A673 (cell line): ENCODE data around the gene NBAS.

Experiments used
- EZH2 ChIP-seq: fragments of 200-600 bp; sonication (generic); IDR thresholded peaks from 2 replicates; pipeline ENCODE4 v1.6.1; 2017; ENCODE audit warnings: borderline replicate concordance, low read depth, mild to moderate bottlenecking, mixed read lengths, antibody characterized with exemption, low read length; ENCODE audit not compliant: poor library complexity, severe bottlenecking
- TF ChIP-seq, protein P1 (sequence below): fragments of 300-800, 200-600 bp; sonication (generic); conservative IDR thresholded peaks from 2 replicates; pipeline ENCODE4 v1.5.1; 2017; ENCODE audit warnings: low read depth, mild to moderate bottlenecking, antibody characterized with exemption, low read length, moderate library complexity, mixed read lengths

DNA sequence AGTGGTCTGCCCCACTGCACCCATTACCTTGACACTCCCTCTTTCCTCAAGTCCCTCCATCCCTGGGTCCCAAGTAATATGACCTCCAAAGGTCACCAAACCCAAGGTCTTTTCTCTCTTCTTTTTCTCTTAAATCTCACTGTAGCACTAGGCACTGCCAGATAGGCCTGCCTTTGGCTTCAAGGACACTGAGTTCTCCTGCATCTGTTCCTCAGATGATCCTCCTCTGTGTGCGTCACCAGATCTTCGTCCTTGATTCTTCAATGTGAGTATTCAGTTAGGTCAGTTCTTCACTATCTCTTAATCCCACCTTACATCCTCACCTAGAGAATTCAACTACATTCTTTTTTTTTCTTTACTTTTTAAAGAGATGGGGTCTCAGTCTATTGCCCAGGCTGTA, 249.2 kb downstream of the NBAS start:
- TF ChIP-seq, protein P1, sequence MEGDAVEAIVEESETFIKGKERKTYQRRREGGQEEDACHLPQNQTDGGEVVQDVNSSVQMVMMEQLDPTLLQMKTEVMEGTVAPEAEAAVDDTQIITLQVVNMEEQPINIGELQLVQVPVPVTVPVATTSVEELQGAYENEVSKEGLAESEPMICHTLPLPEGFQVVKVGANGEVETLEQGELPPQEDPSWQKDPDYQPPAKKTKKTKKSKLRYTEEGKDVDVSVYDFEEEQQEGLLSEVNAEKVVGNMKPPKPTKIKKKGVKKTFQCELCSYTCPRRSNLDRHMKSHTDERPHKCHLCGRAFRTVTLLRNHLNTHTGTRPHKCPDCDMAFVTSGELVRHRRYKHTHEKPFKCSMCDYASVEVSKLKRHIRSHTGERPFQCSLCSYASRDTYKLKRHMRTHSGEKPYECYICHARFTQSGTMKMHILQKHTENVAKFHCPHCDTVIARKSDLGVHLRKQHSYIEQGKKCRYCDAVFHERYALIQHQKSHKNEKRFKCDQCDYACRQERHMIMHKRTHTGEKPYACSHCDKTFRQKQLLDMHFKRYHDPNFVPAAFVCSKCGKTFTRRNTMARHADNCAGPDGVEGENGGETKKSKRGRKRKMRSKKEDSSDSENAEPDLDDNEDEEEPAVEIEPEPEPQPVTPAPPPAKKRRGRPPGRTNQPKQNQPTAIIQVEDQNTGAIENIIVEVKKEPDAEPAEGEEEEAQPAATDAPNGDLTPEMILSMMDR = no peak
- TF ChIP-seq EZH2 = no peak
